Vagina (tissue), 2 donors: ENCODE measurements around the gene SULT4A1.

ENCODE experiments used
- CTCF ChIP-seq, 3 experiments: fragments of 450-650 bp in 2 of 3; fragments of 200-600 bp in 1 of 3; sonication (generic) in 1 of 3; IDR thresholded peaks; one replicate each; pipeline ENCODE4 v1.5.1; 2017 to 2019; ENCODE audit warnings: antibody characterized with exemption in 3 of 3, mild to moderate bottlenecking in 2 of 3, moderate library complexity in 2 of 3
- POLR2A ChIP-seq, 2 donors: fragments of 450-650 bp; IDR thresholded peaks; one replicate each; pipeline ENCODE4 v1.6.1; 2017; ENCODE audit warnings: antibody characterized with exemption in 2 of 2, mild to moderate bottlenecking in 2 of 2, moderate library complexity in 2 of 2

DNA sequence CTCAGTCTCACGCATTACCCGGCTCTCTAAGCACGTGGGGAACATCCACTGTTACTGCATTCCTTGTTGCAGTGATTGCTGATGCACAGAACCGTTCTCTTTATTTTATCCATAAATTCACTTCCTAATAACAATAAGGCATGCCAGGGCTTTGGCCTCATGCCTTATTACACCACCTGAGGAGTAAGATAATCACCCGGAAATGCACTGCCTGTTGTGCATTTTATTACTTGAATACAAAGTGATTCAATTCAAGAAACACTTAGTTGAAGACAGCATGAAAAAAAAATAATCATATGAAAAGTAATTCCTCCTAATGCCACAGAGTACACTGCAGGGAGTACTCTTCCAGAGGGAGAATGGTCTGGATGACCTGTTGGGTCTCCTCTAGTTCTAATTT, 69.4 kb downstream of the SULT4A1 start:
- no peak for TF ChIP-seq CTCF (IDR thresholded peaks at IDR 0.05)
- no peak for TF ChIP-seq POLR2A (IDR thresholded peaks at IDR 0.05)
